HEK293T (cell line): Measurements from ENCODE around the gene NSDHL.

ENCODE experiments used
- ARNT ChIP-seq: fragments of 450-650 bp; IDR thresholded peaks from 2 replicates; pipeline ENCODE4 v1.6.1; 2017; ENCODE audit warnings: mild to moderate bottlenecking
- BHLHE40 ChIP-seq: fragments of 450-650 bp; IDR thresholded peaks from 2 replicates; pipeline ENCODE4 v1.6.1; 2016; ENCODE audit warnings: mild to moderate bottlenecking, moderate library complexity, borderline replicate concordance
- CTBP1 ChIP-seq: fragments of 450-650 bp; IDR thresholded peaks from 2 replicates; pipeline ENCODE4 v1.6.1; 2016; ENCODE audit warnings: borderline replicate concordance
- ELF4 ChIP-seq: fragments of 450-650 bp; IDR thresholded peaks from 2 replicates; pipeline ENCODE4 v1.6.1; 2017; ENCODE audit warnings: antibody characterized with exemption
- FOXA1 ChIP-seq: fragments of 450-650 bp; IDR thresholded peaks from 2 replicates; pipeline ENCODE4 v1.6.1; 2016; ENCODE audit warnings: mild to moderate bottlenecking
- FOXK2 ChIP-seq: fragments of 450-650 bp; IDR thresholded peaks from 2 replicates; pipeline ENCODE4 v1.6.1; 2016; ENCODE audit warnings: mild to moderate bottlenecking
- FOXM1 ChIP-seq: fragments of 450-650 bp; IDR thresholded peaks from 2 replicates; pipeline ENCODE4 v1.6.1; 2017; ENCODE audit warnings: mild to moderate bottlenecking, borderline replicate concordance
- HDGF ChIP-seq: fragments of 450-650 bp; IDR thresholded peaks from 2 replicates; pipeline ENCODE4 v1.6.1; 2017; ENCODE audit warnings: antibody characterized with exemption, borderline replicate concordance
- L3MBTL2 ChIP-seq: fragments of 450-650 bp; conservative IDR thresholded peaks from 2 replicates; pipeline ENCODE4 v1.6.1; 2016; ENCODE audit warnings: mild to moderate bottlenecking
- NFRKB ChIP-seq: fragments of 450-650 bp; IDR thresholded peaks from 2 replicates; pipeline ENCODE4 v1.6.1; 2016; ENCODE audit warnings: mild to moderate bottlenecking, moderate library complexity
- SP1 ChIP-seq: fragments of 450-650 bp; IDR thresholded peaks from 2 replicates; pipeline ENCODE4 v1.6.1; 2017
- SUZ12 ChIP-seq: fragments of 450-650 bp; IDR thresholded peaks from 2 replicates; pipeline ENCODE4 v1.6.1; 2016; ENCODE audit warnings: mild to moderate bottlenecking
- TARDBP ChIP-seq: fragments of 450-650 bp; IDR thresholded peaks from 2 replicates; pipeline ENCODE4 v1.6.1; 2016
- ZNF384 ChIP-seq: fragments of 450-650 bp; IDR thresholded peaks from 2 replicates; pipeline ENCODE4 v1.6.1; 2016

DNA sequence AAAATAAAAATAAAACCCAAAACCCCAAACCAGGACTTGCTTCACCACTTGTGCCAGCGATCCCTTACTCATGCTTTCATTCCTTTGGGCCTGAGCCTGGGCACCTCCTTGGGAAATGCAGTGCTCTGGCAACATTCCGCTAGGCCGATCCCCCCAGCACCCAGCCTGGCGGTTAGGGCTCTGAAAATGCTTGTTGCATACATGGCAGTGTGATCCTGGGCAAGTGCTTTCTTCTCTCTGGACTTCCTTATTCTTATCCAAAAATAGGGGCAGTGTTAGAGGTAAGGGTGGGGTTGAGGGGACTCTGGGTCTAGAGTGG, 71.6 kb downstream of the NSDHL start:
- no peak for TF ChIP-seq ARNT
- no peak for TF ChIP-seq FOXA1
- no peak for TF ChIP-seq BHLHE40
- TF ChIP-seq CTBP1, result no peak
- TF ChIP-seq FOXM1, result no peak
- no peak for TF ChIP-seq ZNF384
- TF ChIP-seq L3MBTL2, result no peak
- no peak for TF ChIP-seq SUZ12
- no peak for TF ChIP-seq SP1
- no peak for TF ChIP-seq HDGF
- TF ChIP-seq FOXK2, result no peak
- TF ChIP-seq TARDBP, result no peak
- no peak for TF ChIP-seq ELF4
- no peak for TF ChIP-seq NFRKB
